GM19463 (cell line): ENCODE measurements around the gene NCBP2L.
A peak's percentile ranks its signal among the peaks of the same experiment; 100 is the strongest.

Source experiments
- ATAC-seq: cut with Tn5 transposase; IDR thresholded peaks from one replicate; pipeline ENCODE4 v1.9.1; 2021; ENCODE audit warnings: mild to moderate bottlenecking, moderate library complexity; ENCODE audit not compliant: unreplicated experiment

The NCBP2L gene

GRCh38 chrX:107777536-107777832, at the start of gene NCBP2L:
Gene NCBP2L (plus strand): TSS chrX:107777733. CDS start chrX:107794221, 16,488 bp downstream.
- no peak for ATAC-seq

GRCh38 chrX:107728371-107729099, 49.0 kb upstream of the NCBP2L start:
- no peak for ATAC-seq

GRCh38 chrX:107729558-107730297, 47.8 kb upstream of the NCBP2L start:
- ATAC-seq = peak; percentile 95

- ATAC-seq = no peak
Measured at GRCh38 chrX:107730298-107730655, 47.3 kb upstream of the NCBP2L start.

- no peak for ATAC-seq
Measured at GRCh38 chrX:107730991-107731766, 46.4 kb upstream of the NCBP2L start.

GRCh38 chrX:107731831-107732502, 45.6 kb upstream of the NCBP2L start:
- ATAC-seq = no peak

- no peak for ATAC-seq
Measured at GRCh38 chrX:107733686-107734085, 43.8 kb upstream of the NCBP2L start.

GRCh38 chrX:107734646-107735045, 42.9 kb upstream of the NCBP2L start:
- ATAC-seq = no peak

GRCh38 chrX:107736781-107737531, 40.6 kb upstream of the NCBP2L start:
- ATAC-seq = no peak

- no peak for ATAC-seq
Measured at GRCh38 chrX:107738272-107738671, 39.3 kb upstream of the NCBP2L start.

GRCh38 chrX:107738768-107739167, 38.8 kb upstream of the NCBP2L start:
- ATAC-seq = no peak

GRCh38 chrX:107739541-107739940, 38.0 kb upstream of the NCBP2L start:
- ATAC-seq = no peak

- ATAC-seq = peak; percentile 23
Measured at GRCh38 chrX:107741404-107741790, 36.1 kb upstream of the NCBP2L start.

- ATAC-seq = no peak
Measured at GRCh38 chrX:107742700-107743191, 34.8 kb upstream of the NCBP2L start.

- no peak for ATAC-seq
Measured at GRCh38 chrX:107743995-107744394, 33.5 kb upstream of the NCBP2L start.

GRCh38 chrX:107744868-107745267, 32.7 kb upstream of the NCBP2L start:
- no peak for ATAC-seq

GRCh38 chrX:107747596-107748161, 29.9 kb upstream of the NCBP2L start:
- no peak for ATAC-seq

GRCh38 chrX:107748506-107748905, 29.0 kb upstream of the NCBP2L start:
- no peak for ATAC-seq

GRCh38 chrX:107750263-107750662, 27.3 kb upstream of the NCBP2L start:
- ATAC-seq = no peak

- ATAC-seq = no peak
Measured at GRCh38 chrX:107750861-107751445, 26.6 kb upstream of the NCBP2L start.
